Activated naive CD4-positive, alpha-beta T cell treated with anti-CD3 and anti-CD28 coated beads, Interleukin-2, amount 50 U/mL, for 24 hours (primary cell): ENCODE results near the gene HOXD3.

Experiments used
- H3K27ac Mint-ChIP-seq: one replicate; pipeline ENCODE4 v1.8.0; 2021; ENCODE audit warnings: mild to moderate bottlenecking, mixed read lengths
- H3K27me3 Mint-ChIP-seq: one replicate; pipeline ENCODE4 v1.8.0; 2021; ENCODE audit warnings: mixed read lengths
- H3K36me3 Mint-ChIP-seq: one replicate; pipeline ENCODE4 v1.8.0; 2021; ENCODE audit warnings: mixed read lengths
- H3K4me1 Mint-ChIP-seq: one replicate; pipeline ENCODE4 v1.8.0; 2021; ENCODE audit warnings: mixed read lengths
- H3K4me3 Mint-ChIP-seq: one replicate; pipeline ENCODE4 v1.8.0; 2021; ENCODE audit warnings: mild to moderate bottlenecking, mixed read lengths
- H3K9me3 Mint-ChIP-seq: one replicate; pipeline ENCODE4 v1.8.0; 2021; ENCODE audit warnings: mixed read lengths

The HOXD3 gene

GRCh38 chr2:176160986-176161824 is 4.1 kb downstream of the HOXD3 start:
- no peak overlapping the region for H3K4me3 Mint-ChIP-seq
- no peak overlapping the region for H3K27ac Mint-ChIP-seq
- peaks cover 56% of the 10 kb centered on the region for H3K27me3 Mint-ChIP-seq
- H3K4me1 Mint-ChIP-seq, result peaks cover 12% of the 10 kb centered on the region
- peaks cover 7% of the 10 kb centered on the region for H3K9me3 Mint-ChIP-seq
- peaks cover 4% of the 10 kb centered on the region for H3K36me3 Mint-ChIP-seq

GRCh38 chr2:176161825-176162626 is 4.9 kb downstream of the HOXD3 start:
- peaks cover 8% of the 10 kb centered on the region for H3K9me3 Mint-ChIP-seq
- peaks cover 59% of the 10 kb centered on the region for H3K27me3 Mint-ChIP-seq
- no peak overlapping the region for H3K4me3 Mint-ChIP-seq
- H3K36me3 Mint-ChIP-seq, result peaks cover 4% of the 10 kb centered on the region
- H3K27ac Mint-ChIP-seq, result no peak overlapping the region
- H3K4me1 Mint-ChIP-seq, result peaks cover 12% of the 10 kb centered on the region

- Mint-ChIP-seq H3K4me3 (no peak overlapping the region), H3K27me3 (peaks cover 64% of the 10 kb centered on the region)
Measured at GRCh38 chr2:176162911-176163671, 6.0 kb downstream of the HOXD3 start.

GRCh38 chr2:176163672-176164056 is 6.6 kb downstream of the HOXD3 start:
- H3K27ac Mint-ChIP-seq, result no peak overlapping the region
- H3K9me3 Mint-ChIP-seq, result peaks cover 13% of the 10 kb centered on the region
- peaks cover 6% of the 10 kb centered on the region for H3K4me1 Mint-ChIP-seq
- peaks cover 60% of the 10 kb centered on the region for H3K27me3 Mint-ChIP-seq
- H3K36me3 Mint-ChIP-seq, result peaks cover 4% of the 10 kb centered on the region
- no peak overlapping the region for H3K4me3 Mint-ChIP-seq

More at GRCh38 chr2:176162911-176163671, 6.0 kb downstream of the HOXD3 start:
- Mint-ChIP-seq H3K36me3 (peaks cover 4% of the 10 kb centered on the region), H3K4me1 (peaks cover 6% of the 10 kb centered on the region), H3K27ac (no peak overlapping the region), H3K9me3 (peaks cover 13% of the 10 kb centered on the region)

GRCh38 chr2:176164201-176164600 is 7.1 kb downstream of the HOXD3 start:
- Mint-ChIP-seq H3K36me3 (peaks cover 4% of the 10 kb centered on the region), H3K27me3 (peaks cover 60% of the 10 kb centered on the region), H3K4me1 (peaks cover 6% of the 10 kb centered on the region), H3K4me3 (peak overlapping the region; percentile 30), H3K9me3 (peaks cover 13% of the 10 kb centered on the region), H3K27ac (peak overlapping the region; percentile 14)

- Mint-ChIP-seq H3K27me3 (peaks cover 61% of the 10 kb centered on the region), H3K36me3 (peaks cover 4% of the 10 kb centered on the region), H3K27ac (no peak overlapping the region), H3K4me3 (peak overlapping the region; percentile 30), H3K9me3 (peaks cover 13% of the 10 kb centered on the region), H3K4me1 (peaks cover 6% of the 10 kb centered on the region)
Measured at GRCh38 chr2:176164611-176165369, 7.7 kb downstream of the HOXD3 start.

GRCh38 chr2:176165370-176166050 is 8.4 kb downstream of the HOXD3 start:
- Mint-ChIP-seq H3K27ac (no peak overlapping the region), H3K9me3 (peaks cover 13% of the 10 kb centered on the region), H3K27me3 (peaks cover 65% of the 10 kb centered on the region), H3K4me3 (no peak overlapping the region), H3K36me3 (peaks cover 4% of the 10 kb centered on the region), H3K4me1 (peaks cover 6% of the 10 kb centered on the region)

GRCh38 chr2:176166272-176166671 is 9.2 kb downstream of the HOXD3 start:
- no peak overlapping the region for H3K4me3 Mint-ChIP-seq
- H3K27me3 Mint-ChIP-seq, result peaks cover 62% of the 10 kb centered on the region
- peaks cover 6% of the 10 kb centered on the region for H3K4me1 Mint-ChIP-seq
- no peak overlapping the region for H3K27ac Mint-ChIP-seq
- peaks cover 13% of the 10 kb centered on the region for H3K9me3 Mint-ChIP-seq
- H3K36me3 Mint-ChIP-seq, result peaks cover 4% of the 10 kb centered on the region

GRCh38 chr2:176167398-176167797 is 10.3 kb downstream of the HOXD3 start:
- no peak overlapping the region for H3K4me3 Mint-ChIP-seq
- peaks cover 6% of the 10 kb centered on the region for H3K4me1 Mint-ChIP-seq
- H3K27me3 Mint-ChIP-seq, result peaks cover 58% of the 10 kb centered on the region
- H3K9me3 Mint-ChIP-seq, result peaks cover 13% of the 10 kb centered on the region
- H3K36me3 Mint-ChIP-seq, result peaks cover 2% of the 10 kb centered on the region
- no peak overlapping the region for H3K27ac Mint-ChIP-seq

GRCh38 chr2:176169181-176169580 is 12.1 kb downstream of the HOXD3 start:
- H3K4me1 Mint-ChIP-seq, result peaks cover 7% of the 10 kb centered on the region
- H3K27ac Mint-ChIP-seq, result no peak overlapping the region
- peaks cover 7% of the 10 kb centered on the region for H3K9me3 Mint-ChIP-seq
- H3K4me3 Mint-ChIP-seq, result no peak overlapping the region
- peaks cover 57% of the 10 kb centered on the region for H3K27me3 Mint-ChIP-seq
- no peaks in the 10 kb centered on the region for H3K36me3 Mint-ChIP-seq

- peaks cover 56% of the 10 kb centered on the region for H3K27me3 Mint-ChIP-seq
- peaks cover 6% of the 10 kb centered on the region for H3K9me3 Mint-ChIP-seq
- no peaks in the 10 kb centered on the region for H3K36me3 Mint-ChIP-seq
- H3K27ac Mint-ChIP-seq, result no peak overlapping the region
- peaks cover 7% of the 10 kb centered on the region for H3K4me1 Mint-ChIP-seq
- no peak overlapping the region for H3K4me3 Mint-ChIP-seq
Measured at GRCh38 chr2:176169711-176170110, 12.6 kb downstream of the HOXD3 start.

GRCh38 chr2:176170602-176171305 is 13.6 kb downstream of the HOXD3 start:
- H3K4me1 Mint-ChIP-seq, result peaks cover 11% of the 10 kb centered on the region
- peaks cover 59% of the 10 kb centered on the region for H3K27me3 Mint-ChIP-seq
- H3K36me3 Mint-ChIP-seq, result no peaks in the 10 kb centered on the region
- H3K27ac Mint-ChIP-seq, result no peak overlapping the region
- no peak overlapping the region for H3K4me3 Mint-ChIP-seq
- H3K9me3 Mint-ChIP-seq, result peaks cover 6% of the 10 kb centered on the region

GRCh38 chr2:176171351-176172006 is 14.4 kb downstream of the HOXD3 start:
- H3K4me1 Mint-ChIP-seq, result peaks cover 11% of the 10 kb centered on the region
- peaks cover 6% of the 10 kb centered on the region for H3K9me3 Mint-ChIP-seq
- peaks cover 60% of the 10 kb centered on the region for H3K27me3 Mint-ChIP-seq
- H3K27ac Mint-ChIP-seq, result no peak overlapping the region
- no peak overlapping the region for H3K4me3 Mint-ChIP-seq
- no peaks in the 10 kb centered on the region for H3K36me3 Mint-ChIP-seq
